Astrocyte of the spinal cord (primary cell): ENCODE data around the gene MAP3K6.
"Not testable (repeated sequence)": the region's sequence is repeated elsewhere in the genome, so short reads cannot be mapped to it uniquely, and the experiment has no call there.

Source experiments
- DNase-seq: peaks from one replicate; pipeline ENCODE4 v3.0.0; 2011; ENCODE audit warnings: low read depth, low spot score
- H3K4me3 ChIP-seq: 2 replicates; pipeline ENCODE4 v1.5.1; 2011; ENCODE audit warnings: low read depth, mild to moderate bottlenecking, low read length, moderate library complexity
- CTCF ChIP-seq: IDR thresholded peaks from 2 replicates; pipeline ENCODE4 v1.5.1; 2012; ENCODE audit warnings: low read depth, mild to moderate bottlenecking, low read length, inconsistent platforms
- in situ Hi-C: cut with HindIII; loops from 2 replicates; pipeline ENCODE4 v1.10.0; 2017; ENCODE audit warnings: low sequenced_read_pairs

Gene MAP3K6

GRCh38 chr1:27408151-27408550 is 41.4 kb upstream of the MAP3K6 start:
- TF ChIP-seq CTCF: no peak
- no peak overlapping the region for H3K4me3 ChIP-seq
- in situ Hi-C loops: no loop called here
- peak; percentile 66 for DNase-seq

DNA sequence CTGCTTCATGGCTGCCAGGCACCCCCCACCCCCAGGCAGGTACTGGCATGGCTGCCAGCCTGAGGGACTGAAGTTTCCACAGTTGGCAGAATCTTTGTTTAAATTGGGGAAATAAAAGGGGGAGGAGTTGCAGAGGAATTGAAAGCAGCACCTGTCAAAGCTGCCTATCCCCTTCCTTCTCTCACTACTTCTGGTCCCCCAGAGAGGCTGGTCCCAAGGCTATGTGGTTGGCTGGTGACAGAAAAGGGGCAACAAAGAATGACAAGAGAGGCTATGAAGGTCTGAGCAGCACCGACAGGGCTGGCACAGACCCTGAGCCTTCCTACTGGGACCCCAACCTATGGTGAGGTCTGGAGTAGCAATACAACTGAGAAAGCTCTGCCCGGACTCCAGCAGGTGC is 40.0 kb upstream of the MAP3K6 start:
- H3K4me3 ChIP-seq, DNase-seq, in situ Hi-C loops: not testable (repeated sequence)

- no peak for DNase-seq
- TF ChIP-seq CTCF: no peak
- no peak overlapping the region for H3K4me3 ChIP-seq
- in situ Hi-C loops: no loop called here
Measured at GRCh38 chr1:27406362-27406680, 39.6 kb upstream of the MAP3K6 start.

- DNase-seq, in situ Hi-C loops, H3K4me3 ChIP-seq: not testable (repeated sequence)
Measured at GRCh38 chr1:27405598-27406361, 39.0 kb upstream of the MAP3K6 start.

GRCh38 chr1:27405074-27405473 is 38.3 kb upstream of the MAP3K6 start:
- in situ Hi-C loops: no loop called here
- TF ChIP-seq CTCF: peak; percentile 12
- peak; percentile 88 for DNase-seq
- no peak overlapping the region for H3K4me3 ChIP-seq

DNA sequence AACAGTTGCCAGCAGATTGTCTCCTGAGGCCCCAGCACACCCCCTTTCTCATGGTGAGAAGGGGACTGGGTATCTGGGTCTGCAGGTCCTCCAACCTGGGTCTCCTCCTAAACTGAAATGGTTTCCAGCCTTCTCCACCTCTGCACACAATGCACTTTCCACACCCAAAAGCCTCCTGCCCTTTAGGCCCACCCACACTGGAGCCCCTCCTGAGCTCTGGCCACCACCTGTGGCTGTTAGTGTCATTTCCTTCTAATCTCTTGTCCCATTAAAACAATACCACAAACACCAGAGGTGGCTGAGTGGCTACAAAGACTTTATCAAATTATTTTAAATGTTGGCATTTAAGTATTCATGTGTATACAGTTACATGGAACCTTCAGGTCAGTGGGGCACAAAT is 37.2 kb upstream of the MAP3K6 start:
- DNase-seq: no peak
- in situ Hi-C loops: no loop called here
- no peak for TF ChIP-seq CTCF
- H3K4me3 ChIP-seq: no peak overlapping the region

GRCh38 chr1:27403065-27403726 is 36.4 kb upstream of the MAP3K6 start:
- DNase-seq: peak; percentile 69
- TF ChIP-seq CTCF: peak; percentile 42
- H3K4me3 ChIP-seq: no peak overlapping the region
- in situ Hi-C loops: no loop called here
